ENCODE data around the gene GRK6. TPM values are rescaled to one million over a fixed set of nuclear protein-coding genes. Genes with fewer than 3 reads are reported as not detected.

The GRK6 gene
- total and polyA plus RNA-seq, 9 of the 15 experiments (the other 6 are each of a cell fraction or from before 2014, with no cell fraction given): 0.63 to 122 (median 44.5) TPM

GRCh38 chr5:177378884-177379883 lies 47.3 kb upstream of the GRK6 start (continued):
- peak; percentile 95 for TF ChIP-seq CREB3 (tag; conservative IDR thresholded peaks at IDR 0.05; ENCODE audit: low read depth)
- TF ChIP-seq PCBP1 (IDR thresholded peaks at IDR 0.05; ENCODE audit: low read depth, low read length, poor library complexity, severe bottlenecking): no peak
- TF ChIP-seq, protein P1, sequence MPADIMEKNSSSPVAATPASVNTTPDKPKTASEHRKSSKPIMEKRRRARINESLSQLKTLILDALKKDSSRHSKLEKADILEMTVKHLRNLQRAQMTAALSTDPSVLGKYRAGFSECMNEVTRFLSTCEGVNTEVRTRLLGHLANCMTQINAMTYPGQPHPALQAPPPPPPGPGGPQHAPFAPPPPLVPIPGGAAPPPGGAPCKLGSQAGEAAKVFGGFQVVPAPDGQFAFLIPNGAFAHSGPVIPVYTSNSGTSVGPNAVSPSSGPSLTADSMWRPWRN (IDR thresholded peaks at IDR 0.05; ENCODE audit: low read depth): no peak
- peak; percentile 77; the same call in 1 of the 2 replicates for TF ChIP-seq ZNF311 (CRISPR knock-in tag; IDR thresholded peaks at IDR 0.05)
- TF ChIP-seq ETV6 (IDR thresholded peaks at IDR 0.05; ENCODE audit: borderline replicate concordance in 1 of 2, low read depth in 2 of 2, low read length in 1 of 2): no peak
- no peak; the same call in 1 of the 2 replicates for TF ChIP-seq ETV6 (CRISPR knock-in tag; IDR thresholded peaks at IDR 0.05; ENCODE audit: borderline replicate concordance)
- TF ChIP-seq ZNF76 (CRISPR knock-in tag; IDR thresholded peaks at IDR 0.05; ENCODE audit: borderline replicate concordance): no peak
- TF ChIP-seq PPARD (CRISPR knock-in tag; IDR thresholded peaks at IDR 0.05): no peak
- no peak for TF ChIP-seq CBX1 (IDR thresholded peaks at IDR 0.05; ENCODE audit: low read depth)
- TF ChIP-seq, protein P2, sequence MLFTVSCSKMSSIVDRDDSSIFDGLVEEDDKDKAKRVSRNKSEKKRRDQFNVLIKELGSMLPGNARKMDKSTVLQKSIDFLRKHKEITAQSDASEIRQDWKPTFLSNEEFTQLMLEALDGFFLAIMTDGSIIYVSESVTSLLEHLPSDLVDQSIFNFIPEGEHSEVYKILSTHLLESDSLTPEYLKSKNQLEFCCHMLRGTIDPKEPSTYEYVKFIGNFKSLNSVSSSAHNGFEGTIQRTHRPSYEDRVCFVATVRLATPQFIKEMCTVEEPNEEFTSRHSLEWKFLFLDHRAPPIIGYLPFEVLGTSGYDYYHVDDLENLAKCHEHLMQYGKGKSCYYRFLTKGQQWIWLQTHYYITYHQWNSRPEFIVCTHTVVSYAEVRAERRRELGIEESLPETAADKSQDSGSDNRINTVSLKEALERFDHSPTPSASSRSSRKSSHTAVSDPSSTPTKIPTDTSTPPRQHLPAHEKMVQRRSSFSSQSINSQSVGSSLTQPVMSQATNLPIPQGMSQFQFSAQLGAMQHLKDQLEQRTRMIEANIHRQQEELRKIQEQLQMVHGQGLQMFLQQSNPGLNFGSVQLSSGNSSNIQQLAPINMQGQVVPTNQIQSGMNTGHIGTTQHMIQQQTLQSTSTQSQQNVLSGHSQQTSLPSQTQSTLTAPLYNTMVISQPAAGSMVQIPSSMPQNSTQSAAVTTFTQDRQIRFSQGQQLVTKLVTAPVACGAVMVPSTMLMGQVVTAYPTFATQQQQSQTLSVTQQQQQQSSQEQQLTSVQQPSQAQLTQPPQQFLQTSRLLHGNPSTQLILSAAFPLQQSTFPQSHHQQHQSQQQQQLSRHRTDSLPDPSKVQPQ (CRISPR knock-in tag; IDR thresholded peaks at IDR 0.05; ENCODE audit: borderline replicate concordance): no peak
- TF ChIP-seq ZSCAN29 (IDR thresholded peaks at IDR 0.05): no peak
- TF ChIP-seq, protein P3, sequence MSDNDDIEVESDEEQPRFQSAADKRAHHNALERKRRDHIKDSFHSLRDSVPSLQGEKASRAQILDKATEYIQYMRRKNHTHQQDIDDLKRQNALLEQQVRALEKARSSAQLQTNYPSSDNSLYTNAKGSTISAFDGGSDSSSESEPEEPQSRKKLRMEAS (CRISPR knock-in tag; IDR thresholded peaks at IDR 0.05): peak; percentile 62
- no peak for TF ChIP-seq ZNF77 (CRISPR knock-in tag; IDR thresholded peaks at IDR 0.05)
- no peak for TF ChIP-seq ZNF778 (CRISPR knock-in tag; IDR thresholded peaks at IDR 0.05)
- TF ChIP-seq, protein P4, sequence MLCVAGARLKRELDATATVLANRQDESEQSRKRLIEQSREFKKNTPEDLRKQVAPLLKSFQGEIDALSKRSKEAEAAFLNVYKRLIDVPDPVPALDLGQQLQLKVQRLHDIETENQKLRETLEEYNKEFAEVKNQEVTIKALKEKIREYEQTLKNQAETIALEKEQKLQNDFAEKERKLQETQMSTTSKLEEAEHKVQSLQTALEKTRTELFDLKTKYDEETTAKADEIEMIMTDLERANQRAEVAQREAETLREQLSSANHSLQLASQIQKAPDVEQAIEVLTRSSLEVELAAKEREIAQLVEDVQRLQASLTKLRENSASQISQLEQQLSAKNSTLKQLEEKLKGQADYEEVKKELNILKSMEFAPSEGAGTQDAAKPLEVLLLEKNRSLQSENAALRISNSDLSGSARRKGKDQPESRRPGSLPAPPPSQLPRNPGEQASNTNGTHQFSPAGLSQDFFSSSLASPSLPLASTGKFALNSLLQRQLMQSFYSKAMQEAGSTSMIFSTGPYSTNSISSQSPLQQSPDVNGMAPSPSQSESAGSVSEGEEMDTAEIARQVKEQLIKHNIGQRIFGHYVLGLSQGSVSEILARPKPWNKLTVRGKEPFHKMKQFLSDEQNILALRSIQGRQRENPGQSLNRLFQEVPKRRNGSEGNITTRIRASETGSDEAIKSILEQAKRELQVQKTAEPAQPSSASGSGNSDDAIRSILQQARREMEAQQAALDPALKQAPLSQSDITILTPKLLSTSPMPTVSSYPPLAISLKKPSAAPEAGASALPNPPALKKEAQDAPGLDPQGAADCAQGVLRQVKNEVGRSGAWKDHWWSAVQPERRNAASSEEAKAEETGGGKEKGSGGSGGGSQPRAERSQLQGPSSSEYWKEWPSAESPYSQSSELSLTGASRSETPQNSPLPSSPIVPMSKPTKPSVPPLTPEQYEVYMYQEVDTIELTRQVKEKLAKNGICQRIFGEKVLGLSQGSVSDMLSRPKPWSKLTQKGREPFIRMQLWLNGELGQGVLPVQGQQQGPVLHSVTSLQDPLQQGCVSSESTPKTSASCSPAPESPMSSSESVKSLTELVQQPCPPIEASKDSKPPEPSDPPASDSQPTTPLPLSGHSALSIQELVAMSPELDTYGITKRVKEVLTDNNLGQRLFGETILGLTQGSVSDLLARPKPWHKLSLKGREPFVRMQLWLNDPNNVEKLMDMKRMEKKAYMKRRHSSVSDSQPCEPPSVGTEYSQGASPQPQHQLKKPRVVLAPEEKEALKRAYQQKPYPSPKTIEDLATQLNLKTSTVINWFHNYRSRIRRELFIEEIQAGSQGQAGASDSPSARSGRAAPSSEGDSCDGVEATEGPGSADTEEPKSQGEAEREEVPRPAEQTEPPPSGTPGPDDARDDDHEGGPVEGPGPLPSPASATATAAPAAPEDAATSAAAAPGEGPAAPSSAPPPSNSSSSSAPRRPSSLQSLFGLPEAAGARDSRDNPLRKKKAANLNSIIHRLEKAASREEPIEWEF (CRISPR knock-in tag; IDR thresholded peaks at IDR 0.05): peak; percentile 91

All from K562 (cell line).